ENCODE data around the gene CHRNA4. TPM values are rescaled to one million over a fixed set of nuclear protein-coding genes. Genes with fewer than 3 reads are reported as not detected.
"Not testable (repeated sequence)": the region's sequence is repeated elsewhere in the genome, so short reads cannot be mapped to it uniquely, and the experiment has no call there.

Gene CHRNA4
- polyA plus RNA-seq, 12 donors, result 0.22 to 2.5 (median 1.1) TPM; not detected in 2

GRCh38 chr20:63311186-63311832 is 49.8 kb downstream of the CHRNA4 start:
- no peak for DNase-seq

- no peak for DNase-seq
Observed at GRCh38 chr20:63310265-63310991, 50.7 kb downstream of the CHRNA4 start.

- DNase-seq, result peak; percentile 55
Observed at GRCh38 chr20:63309261-63310071, 51.7 kb downstream of the CHRNA4 start.

- DNase-seq, result no peak
Observed at GRCh38 chr20:63308218-63308911, 52.8 kb downstream of the CHRNA4 start.

- DNase-seq, result no peak
Observed at GRCh38 chr20:63307538-63308217, 53.5 kb downstream of the CHRNA4 start.

- no peak for DNase-seq
Observed at GRCh38 chr20:63306673-63307537, 54.2 kb downstream of the CHRNA4 start.

- not testable (repeated sequence) for DNase-seq
Observed at GRCh38 chr20:63305933-63306672, 55.0 kb downstream of the CHRNA4 start.

- no peak for DNase-seq
Observed at GRCh38 chr20:63305393-63305792, 55.8 kb downstream of the CHRNA4 start.

GRCh38 chr20:63303095-63303666 is 58.0 kb downstream of the CHRNA4 start:
- no peak for DNase-seq

GRCh38 chr20:63301671-63302070 is 59.5 kb downstream of the CHRNA4 start:
- DNase-seq, result no peak

GRCh38 chr20:63298731-63299312 is 62.3 kb downstream of the CHRNA4 start:
- no peak for DNase-seq

GRCh38 chr20:63297796-63298572 is 63.2 kb downstream of the CHRNA4 start:
- DNase-seq, result no peak

- no peak for DNase-seq
Observed at GRCh38 chr20:63297371-63297781, 63.8 kb downstream of the CHRNA4 start.

- DNase-seq, result no peak
Observed at GRCh38 chr20:63296531-63297299, 64.4 kb downstream of the CHRNA4 start.

GRCh38 chr20:63295846-63296245 is 65.3 kb downstream of the CHRNA4 start:
- DNase-seq, result no peak

GRCh38 chr20:63295422-63295821 is 65.7 kb downstream of the CHRNA4 start:
- DNase-seq, result no peak

GRCh38 chr20:63295018-63295417 is 66.1 kb downstream of the CHRNA4 start:
- no peak for DNase-seq
